Gastroesophageal sphincter (tissue), 3 donors: Measurements from ENCODE around the gene IRX4.

Experiments
- CTCF ChIP-seq, 4 experiments: fragments of 200-600 bp in 2 of 4; fragments of 450-650 bp in 2 of 4; sonication (generic) in 1 of 4; IDR thresholded peaks; one replicate each; pipeline ENCODE4 v1.5.1; 2017 to 2019; ENCODE audit warnings: antibody characterized with exemption in 4 of 4, mild to moderate bottlenecking in 2 of 4, moderate library complexity in 2 of 4
- POLR2A ChIP-seq, 2 donors: fragments of 450-650 bp; IDR thresholded peaks; one replicate each; pipeline ENCODE4 v1.6.1; 2017; ENCODE audit warnings: antibody characterized with exemption in 2 of 2, mild to moderate bottlenecking in 2 of 2, moderate library complexity in 1 of 2
- POLR2AphosphoS5 ChIP-seq: sonication (generic); formaldehyde crosslinking; IDR thresholded peaks from one replicate; pipeline ENCODE4 v1.6.1; 2017; ENCODE audit warnings: antibody characterized with exemption

GRCh38 chr5:1876660-1877064, 6.1 kb downstream of the IRX4 start:
- TF ChIP-seq CTCF (IDR thresholded peaks at IDR 0.05) = no peak
- TF ChIP-seq POLR2A (IDR thresholded peaks at IDR 0.05) = no peak
- TF ChIP-seq POLR2AphosphoS5 = no peak
